ENCODE measurements around the gene FAM107B.

DNA sequence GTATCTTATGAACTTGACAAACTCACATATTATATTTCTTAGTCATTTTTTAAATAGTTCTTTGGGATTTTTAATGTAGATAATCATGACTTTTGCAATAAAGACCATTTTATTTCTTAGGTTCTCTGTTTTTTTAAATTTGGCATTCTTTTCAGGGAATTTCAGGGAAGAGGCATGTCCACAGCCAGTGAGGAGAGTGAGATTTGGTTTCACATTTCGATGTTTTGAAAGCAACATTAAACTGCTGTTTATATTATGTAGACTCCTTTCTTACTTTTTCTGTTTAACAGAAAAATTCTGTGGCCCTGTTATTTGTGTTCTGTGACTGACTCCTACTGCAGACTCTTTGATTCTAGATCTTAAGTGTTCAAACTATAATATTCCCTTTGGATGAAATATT lies 153.7 kb downstream of the FAM107B start:
- TF ChIP-seq RNF2 (conservative IDR thresholded peaks at IDR 0.05; ENCODE audit: low read depth) (no peak), ZEB1 (IDR thresholded peaks at IDR 0.05; ENCODE audit: insufficient replicate concordance, low read depth) (no peak), ZNF556 (CRISPR knock-in tag; IDR thresholded peaks at IDR 0.05; ENCODE audit: borderline replicate concordance) (no peak), EP300 (IDR thresholded peaks at IDR 0.05; ENCODE audit: low read depth in 2 of 2, low read length in 2 of 2) (no peak), EP300 (CRISPR knock-in tag; IDR thresholded peaks at IDR 0.05; ENCODE audit: borderline replicate concordance) (no peak), TRIM24 (CRISPR knock-in tag; IDR thresholded peaks at IDR 0.05) (no peak), ZBTB8A (CRISPR knock-in tag; IDR thresholded peaks at IDR 0.05; ENCODE audit: borderline replicate concordance, low read depth) (no peak), CREM (IDR thresholded peaks at IDR 0.05) (no peak), CREM (CRISPR knock-in tag; IDR thresholded peaks at IDR 0.05) (no peak), ZSCAN30 (CRISPR knock-in tag; IDR thresholded peaks at IDR 0.05) (no peak), PTBP1 (IDR thresholded peaks at IDR 0.05; ENCODE audit: low read depth, low read length, poor library complexity, severe bottlenecking) (no peak), RCOR2 (CRISPR knock-in tag; IDR thresholded peaks at IDR 0.05) (no peak)
- TF ChIP-seq, protein P1, sequence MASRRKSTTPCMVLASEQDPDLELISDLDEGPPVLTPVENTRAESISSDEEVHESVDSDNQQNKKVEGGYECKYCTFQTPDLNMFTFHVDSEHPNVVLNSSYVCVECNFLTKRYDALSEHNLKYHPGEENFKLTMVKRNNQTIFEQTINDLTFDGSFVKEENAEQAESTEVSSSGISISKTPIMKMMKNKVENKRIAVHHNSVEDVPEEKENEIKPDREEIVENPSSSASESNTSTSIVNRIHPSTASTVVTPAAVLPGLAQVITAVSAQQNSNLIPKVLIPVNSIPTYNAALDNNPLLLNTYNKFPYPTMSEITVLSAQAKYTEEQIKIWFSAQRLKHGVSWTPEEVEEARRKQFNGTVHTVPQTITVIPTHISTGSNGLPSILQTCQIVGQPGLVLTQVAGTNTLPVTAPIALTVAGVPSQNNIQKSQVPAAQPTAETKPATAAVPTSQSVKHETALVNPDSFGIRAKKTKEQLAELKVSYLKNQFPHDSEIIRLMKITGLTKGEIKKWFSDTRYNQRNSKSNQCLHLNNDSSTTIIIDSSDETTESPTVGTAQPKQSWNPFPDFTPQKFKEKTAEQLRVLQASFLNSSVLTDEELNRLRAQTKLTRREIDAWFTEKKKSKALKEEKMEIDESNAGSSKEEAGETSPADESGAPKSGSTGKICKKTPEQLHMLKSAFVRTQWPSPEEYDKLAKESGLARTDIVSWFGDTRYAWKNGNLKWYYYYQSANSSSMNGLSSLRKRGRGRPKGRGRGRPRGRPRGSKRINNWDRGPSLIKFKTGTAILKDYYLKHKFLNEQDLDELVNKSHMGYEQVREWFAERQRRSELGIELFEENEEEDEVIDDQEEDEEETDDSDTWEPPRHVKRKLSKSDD (CRISPR knock-in tag; IDR thresholded peaks at IDR 0.05; ENCODE audit: low read depth) = no peak
- TF ChIP-seq, protein P2, sequence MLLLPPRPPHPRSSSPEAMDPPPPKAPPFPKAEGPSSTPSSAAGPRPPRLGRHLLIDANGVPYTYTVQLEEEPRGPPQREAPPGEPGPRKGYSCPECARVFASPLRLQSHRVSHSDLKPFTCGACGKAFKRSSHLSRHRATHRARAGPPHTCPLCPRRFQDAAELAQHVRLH (CRISPR knock-in tag; IDR thresholded peaks at IDR 0.05; ENCODE audit: borderline replicate concordance, low read depth) = no peak
- TF ChIP-seq, protein P3, sequence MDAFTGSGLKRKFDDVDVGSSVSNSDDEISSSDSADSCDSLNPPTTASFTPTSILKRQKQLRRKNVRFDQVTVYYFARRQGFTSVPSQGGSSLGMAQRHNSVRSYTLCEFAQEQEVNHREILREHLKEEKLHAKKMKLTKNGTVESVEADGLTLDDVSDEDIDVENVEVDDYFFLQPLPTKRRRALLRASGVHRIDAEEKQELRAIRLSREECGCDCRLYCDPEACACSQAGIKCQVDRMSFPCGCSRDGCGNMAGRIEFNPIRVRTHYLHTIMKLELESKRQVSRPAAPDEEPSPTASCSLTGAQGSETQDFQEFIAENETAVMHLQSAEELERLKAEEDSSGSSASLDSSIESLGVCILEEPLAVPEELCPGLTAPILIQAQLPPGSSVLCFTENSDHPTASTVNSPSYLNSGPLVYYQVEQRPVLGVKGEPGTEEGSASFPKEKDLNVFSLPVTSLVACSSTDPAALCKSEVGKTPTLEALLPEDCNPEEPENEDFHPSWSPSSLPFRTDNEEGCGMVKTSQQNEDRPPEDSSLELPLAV (CRISPR knock-in tag; conservative IDR thresholded peaks at IDR 0.05; ENCODE audit: low read depth) = no peak
